Inflammatory macrophage (primary cell): Measurements from ENCODE around the gene TNRC18.

ENCODE experiments used
- DNase-seq, 2 donors: peaks; one replicate each; pipeline ENCODE4 v3.0.0-alpha.2; 2020 to 2022

TNRC18 gene

GRCh38 chr7:5451391-5451790 is 27.8 kb upstream of the TNRC18 start:
- no peak for DNase-seq

GRCh38 chr7:5450549-5451327 is 27.1 kb upstream of the TNRC18 start:
- peak in 1 of 2 donors; percentile 47 for DNase-seq

GRCh38 chr7:5448378-5449037 is 24.9 kb upstream of the TNRC18 start:
- no peak for DNase-seq

- DNase-seq, result no peak
These were observed 22.5 kb upstream of the TNRC18 start for GRCh38 chr7:5445981-5446594.

- DNase-seq, result no peak
These were observed 20.0 kb upstream of the TNRC18 start for GRCh38 chr7:5443678-5444077.

- no peak for DNase-seq
These were observed 19.2 kb upstream of the TNRC18 start for GRCh38 chr7:5442757-5443305.

GRCh38 chr7:5441840-5442503 is 18.3 kb upstream of the TNRC18 start:
- DNase-seq, result no peak

GRCh38 chr7:5439572-5440496 is 16.2 kb upstream of the TNRC18 start:
- DNase-seq, result no peak

- no peak for DNase-seq
These were observed 15.6 kb upstream of the TNRC18 start for GRCh38 chr7:5439209-5439571.

GRCh38 chr7:5437987-5438386 is 14.4 kb upstream of the TNRC18 start:
- no peak for DNase-seq

- no peak for DNase-seq
These were observed 13.8 kb upstream of the TNRC18 start for GRCh38 chr7:5437348-5437892.

- DNase-seq, result no peak
These were observed 12.5 kb upstream of the TNRC18 start for GRCh38 chr7:5436003-5436678.

GRCh38 chr7:5435291-5436002 is 11.8 kb upstream of the TNRC18 start:
- DNase-seq, result no peak

GRCh38 chr7:5433181-5433580 is 9.5 kb upstream of the TNRC18 start:
- DNase-seq, result no peak

- DNase-seq, result no peak
These were observed 9.1 kb upstream of the TNRC18 start for GRCh38 chr7:5432691-5433090.

GRCh38 chr7:5431560-5432015 is 8.0 kb upstream of the TNRC18 start:
- no peak for DNase-seq

GRCh38 chr7:5430612-5430947 is 6.9 kb upstream of the TNRC18 start:
- DNase-seq, result no peak

GRCh38 chr7:5429857-5430611 is 6.4 kb upstream of the TNRC18 start:
- DNase-seq, result peak in 1 of 2 donors; percentile 21

- peak in 1 of 2 donors; percentile 23 for DNase-seq
These were observed 5.7 kb upstream of the TNRC18 start for GRCh38 chr7:5429253-5429856.
